CD4-positive, alpha-beta T cell (primary cell): Measurements from ENCODE around the gene CRTAP. TPM values are rescaled to one million over a fixed set of nuclear protein-coding genes. Genes with fewer than 3 reads are reported as not detected.
"Not testable (repeated sequence)": the region's sequence is repeated elsewhere in the genome, so short reads cannot be mapped to it uniquely, and the experiment has no call there.

Source experiments
- ATAC-seq: fragments of 200-7000 bp; cut with Tn5 transposase; one replicate; pipeline ENCODE4 v1.10.0; 2022; ENCODE audit warnings: mild to moderate bottlenecking; ENCODE audit not compliant: poor library complexity
- CTCF ChIA-PET: fragments of 350-600 bp; sonication (Branson Sonifier 250); formaldehyde crosslinking; loops from one replicate; lab custom pipeline; 2021; ENCODE audit warnings: antibody characterized with exemption, inconsistent platforms; lab: Charles Lee
- POLR2A ChIA-PET: fragments of 350-600 bp; sonication (Branson Sonifier 250); formaldehyde crosslinking; loops from one replicate; lab custom pipeline; 2021; ENCODE audit warnings: antibody characterized with exemption, inconsistent platforms; lab: Charles Lee
- DNase-seq, 14 experiments: peaks; one replicate each; pipeline ENCODE4 v3.0.0-alpha.2; 2013 to 2020; ENCODE audit warnings: mixed read lengths in 2 of 14
- H3K27ac ChIP-seq, 2 donors: one replicate each; pipeline versions ENCODE4 v1.5.1 to v1.7.0; 2013; ENCODE audit warnings: low read length in 2 of 2, low read depth in 1 of 2, mild to moderate bottlenecking in 1 of 2
- H3K27me3 ChIP-seq, 2 experiments: 1 replicate in 1 of 2; 2 replicates in 1 of 2; pipeline versions ENCODE4 v1.6.1 to v1.7.0; 2013; ENCODE audit warnings: low read length in 2 of 2, control low read depth in 1 of 2, mild to moderate bottlenecking in 1 of 2, moderate library complexity in 1 of 2; ENCODE audit not compliant: insufficient read depth in 2 of 2, control insufficient read depth in 1 of 2
- H3K36me3 ChIP-seq: one replicate; pipeline ENCODE4 v1.6.1; 2013; ENCODE audit warnings: low read length, control low read depth; ENCODE audit not compliant: insufficient read depth
- H3K4me1 ChIP-seq: one replicate; pipeline ENCODE4 v1.6.1; 2013; ENCODE audit warnings: low read length, control low read depth; ENCODE audit not compliant: insufficient read depth
- H3K4me3 ChIP-seq: one replicate; pipeline ENCODE4 v1.5.1; 2013; ENCODE audit warnings: mild to moderate bottlenecking, low read length, moderate library complexity
- H3K9me3 ChIP-seq, 2 experiments: 1 replicate in 1 of 2; 2 replicates in 1 of 2; pipeline versions ENCODE4 v1.6.1 to v1.7.0; 2013; ENCODE audit warnings: low read length in 2 of 2, mild to moderate bottlenecking in 2 of 2, control low read depth in 1 of 2, moderate library complexity in 1 of 2; ENCODE audit not compliant: control insufficient read depth in 1 of 2, insufficient read depth in 1 of 2
- H3K27ac Mint-ChIP-seq: one replicate; pipeline ENCODE4 v1.8.0; 2020; ENCODE audit warnings: mixed read lengths
- H3K27me3 Mint-ChIP-seq: one replicate; pipeline ENCODE4 v1.8.0; 2021; ENCODE audit warnings: mixed read lengths
- H3K36me3 Mint-ChIP-seq: one replicate; pipeline ENCODE4 v1.8.0; 2021; ENCODE audit warnings: low read depth, mixed read lengths
- H3K4me1 Mint-ChIP-seq: one replicate; pipeline ENCODE4 v1.8.0; 2021; ENCODE audit warnings: low read depth, mixed read lengths
- H3K4me3 Mint-ChIP-seq: one replicate; pipeline ENCODE4 v1.8.0; 2020; ENCODE audit warnings: mild to moderate bottlenecking, mixed read lengths
- H3K9me3 Mint-ChIP-seq: one replicate; pipeline ENCODE4 v1.8.0; 2020; ENCODE audit warnings: mixed read lengths
- intact Hi-C, 2 experiments: fragments of 100-400 bp; cut with DNase I in 1 of 2; cut with micrococcal nuclease in 1 of 2; formaldehyde crosslinking; loops; one replicate each; pipeline versions ENCODE4 v1.15.1 to v1.9.0; 2023 to 2025; cut with DNase I, micrococcal nuclease
- total RNA-seq, 174 experiments: library from RNA in 2 of 174; stranded (reverse) in 2 of 174; gene quantifications; one replicate each; pipeline ENCODE4 v1.2.3 and lab custom pipeline; 2021 to 2026
- TF ChIP-seq, protein P1 (sequence below): fragments of 200-600 bp; IDR thresholded peaks from one replicate; pipeline ENCODE4 v1.8.0; 2022; ENCODE audit warnings: antibody characterized with exemption, mild to moderate bottlenecking

CRTAP gene
- total RNA-seq, 2 experiments from 2014 or later: 38.2 to 40.3 TPM

DNA sequence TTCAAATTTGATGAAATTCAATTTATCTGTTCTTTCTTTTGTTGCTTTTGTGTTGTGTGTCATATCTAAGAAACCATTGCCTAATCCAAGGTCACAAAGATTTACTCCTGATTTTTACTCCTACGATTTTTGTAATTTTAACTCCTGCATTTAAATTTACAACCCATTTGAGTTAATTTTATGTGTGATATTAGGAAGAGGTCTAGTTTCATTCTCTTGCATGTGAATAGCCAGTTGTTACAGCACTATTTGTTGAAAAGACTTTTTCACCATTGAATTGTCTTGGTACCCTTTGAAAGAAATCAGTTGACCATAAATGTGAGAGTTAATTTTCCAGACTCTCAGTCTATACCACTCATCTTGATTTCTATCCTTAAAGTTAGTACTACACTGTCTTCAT lies 23.9 kb downstream of the CRTAP start:
- H3K27me3 Mint-ChIP-seq: no peaks in the 10 kb centered on the region
- H3K27ac Mint-ChIP-seq: no peak overlapping the region
- H3K4me3 Mint-ChIP-seq: no peak overlapping the region
- H3K27ac ChIP-seq: no peak overlapping the region
- ChIA-PET CTCF (no interaction called here), POLR2A (no interaction called here)
- no peaks in the 10 kb centered on the region for H3K4me1 ChIP-seq
- intact Hi-C loops: no loop called here
- H3K36me3 Mint-ChIP-seq: peaks cover 77% of the 10 kb centered on the region
- no peaks in the 10 kb centered on the region for H3K27me3 ChIP-seq
- H3K4me1 Mint-ChIP-seq: no peaks in the 10 kb centered on the region
- H3K4me3 ChIP-seq: no peak overlapping the region
- no peaks in the 10 kb centered on the region for H3K9me3 ChIP-seq
- TF ChIP-seq, protein P1, sequence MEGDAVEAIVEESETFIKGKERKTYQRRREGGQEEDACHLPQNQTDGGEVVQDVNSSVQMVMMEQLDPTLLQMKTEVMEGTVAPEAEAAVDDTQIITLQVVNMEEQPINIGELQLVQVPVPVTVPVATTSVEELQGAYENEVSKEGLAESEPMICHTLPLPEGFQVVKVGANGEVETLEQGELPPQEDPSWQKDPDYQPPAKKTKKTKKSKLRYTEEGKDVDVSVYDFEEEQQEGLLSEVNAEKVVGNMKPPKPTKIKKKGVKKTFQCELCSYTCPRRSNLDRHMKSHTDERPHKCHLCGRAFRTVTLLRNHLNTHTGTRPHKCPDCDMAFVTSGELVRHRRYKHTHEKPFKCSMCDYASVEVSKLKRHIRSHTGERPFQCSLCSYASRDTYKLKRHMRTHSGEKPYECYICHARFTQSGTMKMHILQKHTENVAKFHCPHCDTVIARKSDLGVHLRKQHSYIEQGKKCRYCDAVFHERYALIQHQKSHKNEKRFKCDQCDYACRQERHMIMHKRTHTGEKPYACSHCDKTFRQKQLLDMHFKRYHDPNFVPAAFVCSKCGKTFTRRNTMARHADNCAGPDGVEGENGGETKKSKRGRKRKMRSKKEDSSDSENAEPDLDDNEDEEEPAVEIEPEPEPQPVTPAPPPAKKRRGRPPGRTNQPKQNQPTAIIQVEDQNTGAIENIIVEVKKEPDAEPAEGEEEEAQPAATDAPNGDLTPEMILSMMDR: no peak
- DNase-seq (no peak), ATAC-seq (no peak)
- H3K36me3 ChIP-seq: peaks cover 39% of the 10 kb centered on the region
- no peaks in the 10 kb centered on the region for H3K9me3 Mint-ChIP-seq

DNA sequence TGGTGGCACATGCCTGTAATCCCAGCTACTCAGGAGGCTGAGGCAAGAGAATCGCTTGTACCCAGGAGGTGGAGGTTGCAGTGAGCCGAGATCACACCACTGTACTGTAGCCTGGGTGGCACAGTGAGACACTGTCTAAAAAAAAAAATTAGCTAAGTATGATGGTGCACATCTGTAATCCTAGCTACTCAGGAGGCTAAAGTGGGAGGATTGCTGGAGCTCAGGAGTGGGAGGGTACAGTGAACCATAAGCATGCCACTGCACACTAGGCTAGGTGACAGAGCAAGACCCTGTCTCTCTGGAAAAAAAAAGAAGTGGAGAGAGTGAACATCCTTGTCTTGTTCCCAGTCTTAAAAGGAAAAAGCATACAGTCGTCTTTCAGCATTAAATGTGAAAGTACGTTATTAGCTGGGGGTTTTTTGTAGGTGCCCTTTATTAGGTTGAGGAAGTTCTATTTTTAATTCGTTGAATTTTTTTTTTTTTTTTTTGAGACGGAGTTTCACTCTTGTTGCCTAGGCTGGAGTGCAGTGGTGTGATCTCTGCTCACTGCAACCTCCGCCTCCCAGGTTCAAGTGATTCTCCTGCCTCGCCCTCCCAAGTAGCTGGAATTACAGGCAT lies 25.3 kb downstream of the CRTAP start:
- H3K36me3 ChIP-seq: peaks cover 32% of the 10 kb centered on the region
- H3K9me3 ChIP-seq, H3K27me3 Mint-ChIP-seq, H3K9me3 Mint-ChIP-seq, ATAC-seq, H3K4me3 ChIP-seq, H3K4me1 ChIP-seq, POLR2A ChIA-PET, intact Hi-C loops, H3K27ac ChIP-seq, H3K27me3 ChIP-seq, H3K4me1 Mint-ChIP-seq, H3K27ac Mint-ChIP-seq, H3K4me3 Mint-ChIP-seq, DNase-seq: not testable (repeated sequence)
- H3K36me3 Mint-ChIP-seq: peaks cover 71% of the 10 kb centered on the region
- CTCF ChIA-PET: interaction anchor here (0.6 kb wide), 1 partner anchor 397 kb away, joined by 3 read pairs; no protein-coding TSS in a partner anchor

DNA sequence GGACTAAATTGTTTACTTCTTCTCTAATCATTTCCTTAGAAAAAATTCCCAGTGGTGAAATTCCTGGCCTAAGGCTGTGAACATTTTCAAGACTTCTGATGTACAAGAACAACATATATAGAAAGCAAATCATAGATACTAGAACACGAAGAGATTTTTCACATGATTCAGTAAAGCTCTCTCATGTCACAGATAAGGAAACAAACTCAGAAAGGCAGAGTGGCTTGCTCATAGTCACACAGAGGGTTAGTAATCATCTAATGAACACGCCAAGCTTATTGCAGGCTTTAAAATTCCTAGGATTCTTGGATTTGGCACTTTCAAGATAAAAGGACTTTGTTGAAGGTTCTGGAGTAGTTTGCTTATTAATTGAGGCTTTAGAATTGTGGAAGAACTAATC lies 26.2 kb downstream of the CRTAP start:
- no peak overlapping the region for H3K27ac ChIP-seq
- TF ChIP-seq, protein P1: no peak
- no peaks in the 10 kb centered on the region for H3K4me1 ChIP-seq
- DNase-seq (no peak), ATAC-seq (no peak)
- H3K9me3 Mint-ChIP-seq: no peaks in the 10 kb centered on the region
- H3K4me1 Mint-ChIP-seq: no peaks in the 10 kb centered on the region
- H3K36me3 Mint-ChIP-seq: peaks cover 71% of the 10 kb centered on the region
- no peak overlapping the region for H3K27ac Mint-ChIP-seq
- no peak overlapping the region for H3K4me3 ChIP-seq
- intact Hi-C loops: no loop called here
- H3K4me3 Mint-ChIP-seq: no peak overlapping the region
- ChIA-PET POLR2A (no interaction called here), CTCF (interaction anchor here (1.1 kb wide), 1 partner anchor 9 kb away, joined by 4 read pairs; no protein-coding TSS in a partner anchor)
- H3K9me3 ChIP-seq: no peaks in the 10 kb centered on the region
- H3K27me3 Mint-ChIP-seq: no peaks in the 10 kb centered on the region
- peaks cover 24% of the 10 kb centered on the region for H3K36me3 ChIP-seq
- no peaks in the 10 kb centered on the region for H3K27me3 ChIP-seq

DNA sequence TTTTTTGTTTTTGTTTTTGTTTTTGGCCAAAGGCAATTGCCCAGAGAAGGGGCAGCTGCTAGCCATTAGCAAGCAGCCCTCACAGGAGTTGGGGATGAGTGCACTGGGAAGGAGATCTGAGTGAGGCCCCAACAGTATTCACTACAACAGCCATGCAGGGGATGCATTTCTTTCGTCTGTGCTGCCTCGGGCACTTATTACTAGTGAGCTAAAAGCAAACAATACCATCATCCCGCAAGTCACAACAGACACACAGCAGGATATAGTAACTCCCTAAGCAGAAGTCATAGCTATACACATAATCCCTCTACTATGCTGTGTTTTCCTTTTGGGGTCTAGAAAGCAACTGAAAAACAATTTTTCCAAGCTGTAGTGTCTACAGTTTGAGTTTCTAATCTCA lies 27.2 kb downstream of the CRTAP start:
- Histone ChIP-seq H3K9me3 (no peaks in the 10 kb centered on the region), H3K4me1 (no peaks in the 10 kb centered on the region), H3K27ac (no peak overlapping the region), H3K36me3 (peaks cover 20% of the 10 kb centered on the region), H3K4me3 (no peak overlapping the region), H3K27me3 (no peaks in the 10 kb centered on the region)
- Mint-ChIP-seq H3K4me1 (no peaks in the 10 kb centered on the region), H3K36me3 (peaks cover 66% of the 10 kb centered on the region), H3K4me3 (no peak overlapping the region), H3K9me3 (no peaks in the 10 kb centered on the region), H3K27ac (no peak overlapping the region), H3K27me3 (no peaks in the 10 kb centered on the region)
- TF ChIP-seq, protein P1: no peak
- POLR2A ChIA-PET: no interaction called here
- CTCF ChIA-PET: no interaction called here
- no peak for DNase-seq
- intact Hi-C loops: no loop called here
- no peak for ATAC-seq
